Renal cortical epithelial cell (primary cell): Measurements from ENCODE around the gene POLRMT. TPM values are rescaled to one million over a fixed set of nuclear protein-coding genes. Genes with fewer than 3 reads are reported as not detected.
"Not testable (repeated sequence)": the region's sequence is repeated elsewhere in the genome, so short reads cannot be mapped to it uniquely, and the experiment has no call there.

ENCODE experiments used
- DNase-seq: peaks from one replicate; pipeline ENCODE4 v3.0.0-alpha.2; 2011; ENCODE audit warnings: low read depth
- total RNA-seq: library from RNA; depleted of rRNA; stranded (reverse); fragments of >200 nt; gene quantifications from 2 replicates; pipeline ENCODE4 v1.2.3, GENCODE V29; 2014

The POLRMT gene
- total RNA-seq, 1 donor from 2014 or later: 46.3 TPM

- no peak for DNase-seq
Measured at GRCh38 chr19:593505-593904, 39.8 kb downstream of the POLRMT start.

DNA sequence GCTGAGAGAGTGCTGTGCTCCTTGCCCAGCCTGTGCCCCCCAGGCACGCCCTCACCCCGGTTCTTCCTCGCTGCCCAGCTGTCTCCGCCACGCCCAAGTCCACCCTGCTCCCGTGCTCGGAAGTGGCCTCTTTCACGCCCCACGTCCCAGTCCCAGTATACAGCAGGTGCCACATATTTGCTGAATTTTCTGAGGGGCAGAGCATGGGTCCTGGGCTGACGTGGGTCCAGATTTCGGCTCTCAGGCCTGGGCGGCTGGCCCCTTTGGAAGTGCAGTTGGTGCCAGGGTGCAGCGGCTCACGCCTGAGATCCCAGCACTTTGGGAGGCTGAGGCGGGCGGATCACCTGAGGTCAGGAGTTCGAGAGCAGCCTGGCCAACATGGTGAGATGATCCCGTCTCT lies 40.3 kb downstream of the POLRMT start:
- DNase-seq: no peak

GRCh38 chr19:592101-592500 lies 41.2 kb downstream of the POLRMT start:
- no peak for DNase-seq

DNA sequence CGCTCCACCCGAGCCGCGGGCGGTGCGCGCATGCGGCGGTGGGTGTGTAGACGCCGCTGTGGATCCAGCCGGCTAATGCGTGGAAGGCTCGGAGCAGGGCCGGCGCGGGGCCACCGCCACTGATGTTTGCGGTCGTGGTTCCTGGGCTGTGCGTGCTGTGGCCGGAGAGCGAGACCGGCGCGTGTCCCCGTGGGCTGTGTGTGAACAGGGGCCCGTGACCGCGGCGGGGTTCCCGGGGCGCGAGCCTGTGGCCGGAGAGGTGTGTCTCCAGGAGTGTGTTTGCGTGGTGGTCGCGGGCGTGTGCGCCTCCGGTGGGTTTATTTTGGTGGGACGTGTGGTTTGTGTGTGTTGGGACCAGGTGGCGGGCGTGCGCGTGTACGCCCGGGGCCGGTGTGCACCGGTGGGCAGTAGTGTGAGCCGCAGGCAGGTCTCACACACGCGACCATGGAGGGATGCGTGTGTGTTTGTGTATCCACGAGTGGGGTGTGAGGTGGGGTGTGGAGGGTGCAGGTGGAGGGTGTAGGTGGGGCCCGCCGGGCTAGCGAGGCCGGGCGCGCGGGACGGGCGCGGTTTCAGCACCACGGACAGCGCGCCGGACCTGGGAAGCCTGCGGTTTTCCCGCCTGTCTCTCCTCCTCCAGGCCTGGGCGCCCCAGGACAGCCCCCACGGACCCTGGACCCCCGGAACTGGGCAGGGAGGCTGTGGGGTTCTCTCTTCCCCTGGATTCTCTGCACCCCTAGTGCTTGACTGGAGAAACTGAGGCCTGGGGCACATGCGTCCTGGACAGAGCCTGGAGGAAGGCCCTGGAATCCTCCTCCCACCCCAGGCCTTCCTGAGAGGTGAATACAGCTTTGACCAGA lies 42.0 kb downstream of the POLRMT start:
- no peak for DNase-seq

DNA sequence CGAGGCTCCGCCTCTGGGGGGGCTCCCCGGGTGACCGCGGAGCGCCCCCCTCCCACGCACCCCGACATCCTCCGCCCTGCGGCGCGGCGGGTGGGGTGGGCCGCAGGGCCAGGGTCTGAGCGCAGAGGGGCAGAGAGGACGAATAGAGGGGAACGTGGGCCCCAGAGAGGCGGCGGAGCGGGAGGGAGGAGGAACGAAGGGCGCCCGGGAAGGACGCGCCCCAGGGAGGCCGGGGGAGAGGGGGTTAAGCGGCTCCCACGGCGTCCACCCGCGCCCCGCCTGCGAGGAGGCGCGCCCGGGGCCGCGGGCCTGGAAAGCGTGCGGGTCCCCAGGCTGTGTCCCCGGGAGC lies 42.6 kb downstream of the POLRMT start:
- no peak for DNase-seq

GRCh38 chr19:590396-590745 lies 43.0 kb downstream of the POLRMT start:
- no peak for DNase-seq

GRCh38 chr19:589693-590395 lies 43.5 kb downstream of the POLRMT start, which contains the start of gene HCN2:
TSS of gene HCN2 (plus strand) at chr19:589881. CDS start at chr19:589946, 65 bp downstream.
- DNase-seq: no peak

DNA sequence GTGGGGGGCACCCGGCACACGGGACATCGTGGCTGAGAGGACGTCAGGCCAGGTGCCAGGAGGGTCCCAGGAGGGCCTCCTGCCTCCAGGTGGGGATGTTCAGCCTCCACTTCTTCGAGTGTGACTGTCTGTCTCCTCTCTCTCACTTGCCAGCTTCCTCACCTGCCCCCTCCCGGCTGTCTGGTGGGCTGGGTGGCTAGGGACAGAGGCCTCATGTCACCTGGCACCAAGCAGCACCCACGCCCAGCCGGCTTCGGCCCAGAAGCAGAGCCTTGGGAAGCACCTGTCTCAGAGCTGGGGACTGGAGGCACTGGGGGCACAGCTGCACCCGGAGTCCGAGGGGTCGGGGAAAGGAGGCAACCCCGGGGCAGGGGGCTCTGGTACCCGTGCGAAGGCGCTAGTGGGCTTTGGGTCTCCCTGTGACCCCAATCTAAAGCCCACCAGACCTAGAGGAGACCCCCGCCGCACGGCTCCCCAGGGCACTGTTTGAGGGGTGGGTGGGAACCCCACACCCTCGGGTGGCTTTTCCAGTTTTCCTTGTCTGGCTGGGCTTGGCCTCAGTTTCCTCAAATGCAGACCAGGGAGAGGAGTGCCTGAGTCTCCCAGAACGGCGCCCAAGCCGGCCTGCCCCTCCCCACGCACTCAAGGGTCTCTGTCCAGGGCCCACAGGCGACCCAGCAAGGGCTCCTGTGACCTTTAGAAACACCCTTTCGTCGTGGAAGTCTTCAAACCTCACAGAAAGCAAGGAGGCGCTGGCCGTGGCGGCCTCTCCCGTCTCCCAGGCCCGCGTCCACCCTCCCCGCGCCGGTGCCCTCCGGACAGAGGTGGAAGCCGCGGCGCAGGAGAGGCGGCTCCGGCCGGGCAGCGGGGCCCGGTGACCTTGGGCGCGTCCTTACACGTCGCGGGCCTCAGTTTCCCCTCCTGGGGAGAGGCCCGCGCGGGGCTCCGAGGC lies 44.3 kb downstream of the POLRMT start:
- no peak for DNase-seq

DNA sequence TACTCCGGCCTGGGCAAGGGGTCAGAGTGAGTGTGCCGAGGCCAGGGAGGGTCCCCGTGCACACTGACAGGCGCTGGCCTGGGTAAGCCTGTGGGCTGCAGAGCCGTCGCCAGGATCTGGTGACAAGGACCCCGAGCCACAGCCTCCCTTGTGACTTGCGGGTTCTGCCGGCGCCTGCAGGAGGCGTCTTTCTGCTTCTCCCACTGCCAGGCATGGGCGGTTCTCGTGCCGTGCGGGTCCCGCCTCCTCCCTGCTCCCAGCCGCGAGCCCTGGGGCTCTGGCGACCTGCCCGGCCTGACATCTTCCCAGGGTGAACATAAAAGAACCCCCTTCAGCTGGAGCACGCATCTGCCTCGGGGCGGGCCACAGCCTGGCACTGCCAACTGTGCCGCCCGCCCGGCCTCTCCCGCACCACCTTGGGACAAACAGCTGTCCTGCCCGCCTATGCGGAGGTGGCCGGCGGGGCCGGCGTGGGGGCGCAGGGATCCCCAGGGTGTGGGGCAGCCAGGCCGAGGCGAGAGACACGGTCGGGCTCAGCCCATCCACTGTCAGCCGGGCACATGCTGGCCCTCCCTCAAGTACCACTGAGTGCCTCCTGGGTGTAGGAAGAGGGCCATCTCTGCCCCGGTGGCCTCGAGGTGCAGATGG lies 45.1 kb downstream of the POLRMT start:
- DNase-seq: peak; percentile 44

DNA sequence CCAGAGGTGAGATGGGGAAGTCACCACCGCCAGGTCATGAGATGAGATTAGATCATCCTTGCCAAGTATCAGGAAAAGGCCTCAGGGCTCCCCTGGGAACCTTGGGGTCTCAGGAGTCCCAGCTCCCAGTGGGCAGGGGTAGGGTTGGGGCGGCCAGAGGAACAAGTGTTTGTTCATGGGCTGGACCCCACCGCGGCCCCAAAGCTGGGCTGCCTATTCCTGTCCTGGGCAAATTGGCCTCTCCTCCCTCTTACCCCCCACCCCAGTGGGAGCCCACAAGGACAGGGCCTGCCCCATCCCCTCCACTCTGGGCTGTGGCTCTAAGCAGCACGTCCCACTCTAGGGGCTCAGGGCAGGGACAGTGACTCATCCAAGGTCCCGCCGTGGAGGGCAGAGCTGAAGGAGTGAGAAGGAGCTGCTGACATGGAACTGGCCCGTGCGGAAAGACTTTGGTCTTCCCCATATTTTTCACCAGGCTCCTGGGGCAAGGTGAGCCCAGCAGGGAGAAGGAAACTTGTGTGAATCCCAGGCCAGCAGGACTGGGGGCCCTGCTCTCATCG lies 47.7 kb downstream of the POLRMT start:
- no peak for DNase-seq

DNA sequence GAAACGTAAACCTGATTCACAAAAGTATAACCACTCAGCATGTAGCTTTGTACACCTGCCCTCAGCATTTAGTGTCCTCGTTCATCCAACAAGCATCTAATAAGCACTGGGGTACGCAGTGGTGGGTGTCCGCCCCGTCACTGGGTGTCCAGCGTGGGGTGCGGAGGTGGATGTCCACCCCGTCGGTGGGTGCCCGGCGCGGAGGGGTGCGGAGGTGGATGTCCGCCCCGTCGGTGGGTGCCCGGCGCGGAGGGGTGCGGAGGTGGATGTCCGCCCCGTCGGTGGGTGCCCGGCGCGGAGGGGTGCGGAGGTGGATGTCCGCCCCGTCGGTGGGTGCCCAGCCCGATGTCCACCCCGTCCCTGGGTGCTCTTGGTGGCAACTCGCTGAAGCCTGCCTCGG lies 48.2 kb downstream of the POLRMT start:
- DNase-seq: not testable (repeated sequence)

DNA sequence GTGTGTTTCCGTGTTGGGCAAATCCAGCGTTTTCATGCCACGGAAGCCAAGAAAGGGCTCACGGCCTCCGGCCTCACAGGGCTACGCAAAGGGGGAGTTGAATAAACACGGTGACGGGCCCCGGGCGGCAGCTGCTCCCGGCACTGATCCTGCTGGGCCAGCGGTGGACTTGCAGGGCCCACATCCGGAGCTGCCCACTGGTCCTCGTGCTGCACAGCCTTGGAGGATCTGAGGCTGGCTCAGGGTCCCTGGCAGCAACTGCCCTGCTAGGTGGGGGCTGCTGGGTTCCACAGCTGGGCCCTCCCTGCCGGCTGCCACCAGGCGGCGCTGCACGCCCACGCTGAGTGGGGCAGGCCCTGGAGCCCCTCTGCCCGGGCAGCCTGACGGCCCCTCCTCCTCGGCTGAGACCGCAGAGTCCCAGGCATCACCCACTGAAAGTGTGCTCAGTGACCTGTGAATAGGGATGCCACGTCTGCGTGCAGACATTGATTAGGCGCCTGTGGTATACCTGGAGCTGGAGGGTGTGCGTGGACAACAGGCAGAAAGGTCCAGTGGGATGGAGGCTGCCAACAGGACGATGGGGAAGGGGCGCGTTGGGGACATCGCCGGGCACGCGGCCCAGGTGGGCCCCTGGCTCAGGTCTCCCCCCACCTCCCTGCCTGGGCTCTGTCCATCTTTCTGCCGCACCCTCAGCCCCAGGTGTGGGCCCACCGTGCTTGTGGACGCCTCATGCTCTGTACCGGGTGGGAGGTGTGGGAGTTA lies 48.9 kb downstream of the POLRMT start:
- DNase-seq: no peak

DNA sequence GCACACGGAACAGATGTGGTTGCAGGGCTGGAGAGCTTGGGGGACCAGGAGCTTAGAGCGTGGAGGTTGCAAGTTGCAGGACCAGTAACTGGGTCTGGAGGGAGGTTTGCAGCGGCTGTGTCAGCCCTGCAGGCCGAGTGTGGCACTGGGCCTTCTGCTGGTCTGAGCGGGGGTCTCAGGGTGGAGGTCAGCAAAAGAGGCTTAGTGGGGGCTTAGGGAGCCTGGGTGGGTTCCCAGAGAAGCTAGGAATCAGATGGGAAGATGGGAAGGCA lies 49.4 kb downstream of the POLRMT start:
- DNase-seq: no peak

DNA sequence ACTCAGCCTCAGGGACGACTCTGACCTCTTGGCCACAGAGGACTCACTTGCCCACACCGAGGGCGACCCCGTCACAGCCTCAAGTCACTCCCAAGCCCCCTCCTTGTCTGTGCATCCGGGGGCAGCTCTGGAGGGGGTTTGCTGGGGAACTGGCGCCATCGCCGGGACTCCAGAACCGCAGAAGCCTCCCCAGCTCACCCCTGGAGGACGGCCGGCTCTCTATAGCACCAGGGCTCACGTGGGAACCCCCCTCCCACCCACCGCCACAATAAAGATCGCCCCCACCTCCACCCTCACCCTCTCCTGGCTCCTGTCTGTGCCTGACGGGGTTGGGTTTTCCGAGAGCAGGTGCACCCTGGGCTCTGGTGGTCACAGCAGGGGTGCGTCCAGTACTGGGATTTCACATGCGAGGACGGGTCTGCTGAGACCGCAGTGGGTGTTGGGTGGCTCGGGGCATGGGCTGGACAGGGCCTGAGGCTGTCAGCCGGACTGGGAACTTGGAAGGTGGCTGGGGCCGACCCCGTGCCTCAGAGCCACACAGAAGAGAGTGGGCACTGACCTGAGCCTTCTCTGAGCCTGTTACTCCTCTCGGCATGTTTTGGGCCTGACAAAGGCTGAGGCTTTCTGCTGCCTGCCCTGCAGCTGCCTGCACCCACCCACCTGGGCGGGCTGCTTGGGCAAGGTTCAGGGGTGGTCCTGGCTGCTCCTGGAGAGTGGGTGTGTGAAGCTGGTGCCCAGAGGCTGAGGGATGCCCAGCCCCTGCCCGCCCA lies 50.0 kb downstream of the POLRMT start:
- no peak for DNase-seq

DNA sequence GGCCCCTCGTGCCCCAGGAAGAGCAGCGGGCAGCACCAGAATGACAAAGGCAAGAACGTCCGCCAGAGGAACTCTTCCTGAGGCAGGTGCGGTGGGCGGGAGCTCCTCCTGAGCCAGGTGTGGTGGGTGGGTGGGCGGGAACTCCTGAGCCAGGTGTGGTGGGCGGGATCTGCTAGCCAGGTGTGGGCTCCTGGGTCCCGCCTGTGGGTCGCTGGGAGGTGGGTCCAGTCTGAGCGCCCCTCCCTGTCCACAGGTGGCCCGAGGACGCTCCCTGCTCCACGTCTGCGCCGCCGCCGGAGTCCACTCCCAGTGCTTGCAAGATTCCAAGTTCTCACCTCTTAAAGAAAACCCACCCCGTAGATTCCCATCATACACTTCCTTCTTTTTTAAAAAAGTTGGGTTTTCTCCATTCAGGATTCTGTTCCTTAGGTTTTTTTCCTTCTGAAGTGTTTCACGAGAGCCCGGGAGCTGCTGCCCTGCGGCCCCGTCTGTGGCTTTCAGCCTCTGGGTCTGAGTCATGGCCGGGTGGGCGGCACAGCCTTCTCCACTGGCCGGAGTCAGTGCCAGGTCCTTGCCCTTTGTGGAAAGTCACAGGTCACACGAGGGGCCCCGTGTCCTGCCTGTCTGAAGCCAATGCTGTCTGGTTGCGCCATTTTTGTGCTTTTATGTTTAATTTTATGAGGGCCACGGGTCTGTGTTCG lies 50.7 kb downstream of the POLRMT start:
- no peak for DNase-seq

DNA sequence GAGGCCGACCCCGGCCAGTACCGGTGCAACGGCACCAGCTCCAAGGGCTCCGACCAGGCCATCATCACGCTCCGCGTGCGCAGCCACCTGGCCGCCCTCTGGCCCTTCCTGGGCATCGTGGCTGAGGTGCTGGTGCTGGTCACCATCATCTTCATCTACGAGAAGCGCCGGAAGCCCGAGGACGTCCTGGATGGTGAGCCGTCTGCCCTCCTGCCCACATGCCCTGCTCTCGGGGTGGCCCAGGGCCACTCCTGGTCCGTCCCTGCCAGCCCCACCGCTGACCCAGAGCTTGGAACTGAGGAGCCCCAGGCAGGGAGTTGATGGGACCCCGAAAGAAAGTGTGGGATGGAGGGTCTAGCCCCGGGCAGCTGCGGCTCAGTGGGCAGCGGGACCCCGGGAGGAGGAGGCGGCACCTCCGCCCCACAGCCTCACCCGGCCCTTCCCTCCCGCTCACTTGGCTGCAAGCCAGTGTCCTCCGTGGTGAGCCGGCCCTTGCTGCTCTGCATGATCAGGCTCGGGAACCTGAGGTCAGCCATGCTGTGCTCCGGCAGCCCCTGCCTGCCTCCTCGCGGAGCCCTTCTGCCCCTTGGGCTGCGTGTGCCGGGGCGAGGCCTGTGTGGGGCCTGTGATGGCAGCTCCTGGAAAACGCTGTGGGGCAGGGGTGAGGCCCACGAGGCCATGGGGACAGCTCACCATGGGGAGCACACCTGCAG lies 51.8 kb downstream of the POLRMT start:
- DNase-seq: no peak

DNA sequence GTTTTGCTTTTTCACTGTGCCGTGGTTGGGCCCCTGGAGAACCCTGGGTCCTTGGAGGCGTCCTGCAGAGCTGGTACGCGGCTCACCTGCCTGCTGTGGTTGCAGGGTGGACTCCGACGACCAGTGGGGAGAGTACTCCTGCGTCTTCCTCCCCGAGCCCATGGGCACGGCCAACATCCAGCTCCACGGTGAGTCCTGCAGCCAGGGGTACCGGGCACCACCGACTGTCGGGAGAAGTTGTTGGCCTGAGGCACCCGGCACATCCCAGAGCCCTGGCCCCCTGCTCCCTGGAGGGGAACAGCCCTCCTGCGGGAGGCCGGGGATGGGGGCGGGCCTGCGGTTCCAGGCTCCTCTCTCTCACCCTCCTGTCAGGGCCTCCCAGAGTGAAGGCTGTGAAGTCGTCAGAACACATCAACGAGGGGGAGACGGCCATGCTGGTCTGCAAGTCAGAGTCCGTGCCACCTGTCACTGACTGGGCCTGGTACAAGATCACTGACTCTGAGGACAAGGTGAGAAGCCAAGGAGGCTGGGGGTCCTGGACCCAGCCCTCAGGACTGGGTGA lies 53.0 kb downstream of the POLRMT start:
- DNase-seq: no peak

DNA sequence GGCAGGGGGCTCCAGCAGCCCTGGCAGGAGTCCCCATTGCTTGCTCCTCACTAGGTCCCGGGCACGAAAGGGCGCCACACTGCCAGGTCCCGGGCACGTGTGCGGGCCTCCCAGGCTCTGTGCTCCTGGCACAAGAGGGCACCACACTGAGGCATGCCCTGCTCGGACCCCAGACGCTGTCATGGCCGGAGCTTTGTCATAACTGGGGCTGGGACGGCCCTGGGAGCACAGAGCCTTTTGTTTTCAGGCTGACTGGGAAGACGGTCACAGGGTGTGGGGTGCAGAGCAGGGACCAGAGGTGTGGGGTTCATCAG lies 53.5 kb downstream of the POLRMT start:
- no peak for DNase-seq
